HEK293 (cell line): ENCODE measurements around the gene LRRN2.

Experiments
- CTCF ChIP-seq: fragments of 450-650 bp; formaldehyde crosslinking; IDR thresholded peaks from 2 replicates; pipeline ENCODE4 v1.5.1; 2016; ENCODE audit warnings: missing biosample characterization, missing genetic modification characterization
- SCRT1 ChIP-seq: fragments of 450-650 bp; formaldehyde crosslinking; IDR thresholded peaks from 2 replicates; pipeline ENCODE4 v1.5.1; 2016; ENCODE audit warnings: missing biosample characterization, missing genetic modification characterization, borderline replicate concordance
- ZNF24 ChIP-seq: fragments of 450-650 bp; formaldehyde crosslinking; IDR thresholded peaks from 2 replicates; pipeline ENCODE4 v1.5.1; 2016; ENCODE audit warnings: missing biosample characterization, missing genetic modification characterization
- ZNF274 ChIP-seq, 2 experiments: fragments of 200-500 bp in 1 of 2; fragments of 450-650 bp in 1 of 2; sonication (Bioruptor generic) in 1 of 2; formaldehyde crosslinking in 1 of 2; IDR thresholded peaks; 2 replicates each; pipeline versions ENCODE4 v1.5.1 to v1.6.1; 2014 to 2016; ENCODE audit warnings: borderline replicate concordance in 1 of 2, inconsistent platforms in 1 of 2, low read length in 1 of 2, missing biosample characterization in 1 of 2, missing genetic modification characterization in 1 of 2
- ZNF302 ChIP-seq: fragments of 450-650 bp; formaldehyde crosslinking; IDR thresholded peaks from 2 replicates; pipeline ENCODE4 v1.5.1; 2016; ENCODE audit warnings: missing biosample characterization, missing genetic modification characterization, low read depth
- ZNF449 ChIP-seq: fragments of 450-650 bp; formaldehyde crosslinking; IDR thresholded peaks from 2 replicates; pipeline ENCODE4 v1.5.1; 2017; ENCODE audit warnings: missing biosample characterization, mild to moderate bottlenecking, missing genetic modification characterization, moderate library complexity

DNA sequence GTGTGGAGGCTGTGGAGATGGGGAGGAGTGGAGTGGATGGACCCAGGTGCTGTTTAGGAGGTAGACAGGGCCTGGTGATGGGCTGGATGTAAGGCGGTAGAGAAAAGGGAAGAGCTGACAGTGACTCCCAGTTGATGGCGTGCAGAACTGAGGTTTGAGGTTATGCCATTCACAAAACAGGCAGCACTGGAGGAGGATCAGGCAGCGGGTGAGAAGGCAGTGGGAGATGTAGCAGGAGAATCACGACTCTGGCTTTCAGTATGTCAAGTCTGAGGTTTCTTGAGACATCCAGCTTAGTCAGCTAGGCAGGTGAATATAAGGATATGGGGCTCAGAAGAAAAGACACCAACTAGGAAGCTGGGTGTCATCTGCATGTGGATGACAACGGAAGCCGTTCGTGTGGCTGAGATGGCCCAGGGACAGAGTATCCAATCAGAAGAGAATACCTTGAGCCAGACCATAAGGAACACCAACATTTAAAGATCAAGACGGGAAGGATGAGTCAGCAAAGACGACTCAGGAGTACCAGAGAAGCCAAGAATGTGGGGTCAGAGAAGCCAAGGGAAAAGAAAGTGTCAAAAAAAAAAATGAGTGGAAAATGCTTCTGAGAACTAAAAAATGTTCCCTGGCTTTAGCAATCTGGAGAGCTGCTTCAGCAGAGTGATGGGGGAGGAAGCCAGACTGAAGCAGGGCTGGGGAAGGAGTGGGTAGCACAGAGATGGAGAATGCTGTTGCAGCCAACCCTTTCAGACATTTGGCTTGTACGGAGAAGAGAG, 15.2 kb downstream of the LRRN2 start:
- no peak for TF ChIP-seq CTCF (tag by site-specific recombination)
- no peak for TF ChIP-seq ZNF274 (IDR thresholded peaks at IDR 0.05; ENCODE audit: low read length)
- no peak for TF ChIP-seq ZNF274 (tag by site-specific recombination; IDR thresholded peaks at IDR 0.05; ENCODE audit: borderline replicate concordance)
- no peak for TF ChIP-seq SCRT1 (tag by site-specific recombination)
- no peak for TF ChIP-seq ZNF24 (tag by site-specific recombination)
- no peak for TF ChIP-seq ZNF302 (tag by site-specific recombination)
- TF ChIP-seq ZNF449, result no peak
